DOHH2 (cell line): Measurements from ENCODE around the gene CRADD.
"Not testable (repeated sequence)": the region's sequence is repeated elsewhere in the genome, so short reads cannot be mapped to it uniquely, and the experiment has no call there.

Source experiments
- H3F3A ChIP-seq: fragments of 200-600 bp; sonication (generic), shearing (Covaris generic); 2 replicates; pipeline ENCODE4 v1.6.0; 2016; ENCODE audit warnings: antibody characterized with exemption, mild to moderate bottlenecking; ENCODE audit not compliant: control insufficient read depth, insufficient read depth
- H3K27ac ChIP-seq: fragments of 200-600 bp; sonication (generic); 2 replicates; pipeline ENCODE4 v1.5.1; 2014; ENCODE audit warnings: low read depth, mild to moderate bottlenecking, low read length, moderate library complexity
- H3K27me3 ChIP-seq: fragments of 200-600 bp; sonication (generic); 2 replicates; pipeline ENCODE4 v1.6.1; 2014; ENCODE audit warnings: mild to moderate bottlenecking, low read length, mixed read lengths; ENCODE audit not compliant: control insufficient read depth
- H3K36me3 ChIP-seq: fragments of 200-600 bp; sonication (generic); 2 replicates; pipeline ENCODE4 v1.6.1; 2014; ENCODE audit warnings: mild to moderate bottlenecking, low read length, moderate library complexity, mixed read lengths; ENCODE audit not compliant: control insufficient read depth
- H3K4me1 ChIP-seq: fragments of 200-600 bp; sonication (generic); 2 replicates; pipeline ENCODE4 v1.6.1; 2014; ENCODE audit warnings: mild to moderate bottlenecking, low read length, mixed read lengths; ENCODE audit not compliant: control insufficient read depth
- H3K4me2 ChIP-seq: fragments of 200-600 bp; sonication (generic); 2 replicates; pipeline ENCODE4 v1.6.0; 2014; ENCODE audit warnings: mild to moderate bottlenecking, low read length, moderate library complexity
- H3K4me3 ChIP-seq: fragments of 200-600 bp; sonication (generic); 2 replicates; pipeline ENCODE4 v1.5.1; 2014; ENCODE audit warnings: mild to moderate bottlenecking, low read length, mixed read lengths
- H3K79me2 ChIP-seq: fragments of 200-600 bp; sonication (generic); 2 replicates; pipeline ENCODE4 v1.6.1; 2014; ENCODE audit warnings: mild to moderate bottlenecking, low read length, mixed read lengths; ENCODE audit not compliant: control insufficient read depth
- H3K9me2 ChIP-seq: fragments of 200-600 bp; sonication (generic); replicated peaks from 2 replicates; pipeline ENCODE4 v1.6.1; 2014; ENCODE audit warnings: mild to moderate bottlenecking, low read length, mixed read lengths; ENCODE audit not compliant: control insufficient read depth
- H3K9me3 ChIP-seq: fragments of 200-600 bp; sonication (generic); 2 replicates; pipeline ENCODE4 v1.6.1; 2014; ENCODE audit warnings: antibody characterized with exemption, low read length, mixed read lengths; ENCODE audit not compliant: control insufficient read depth, insufficient read depth
- H4K20me1 ChIP-seq: fragments of 200-600 bp; sonication (generic); 2 replicates; pipeline ENCODE4 v1.6.0; 2014; ENCODE audit warnings: low read depth, mild to moderate bottlenecking, antibody characterized with exemption, low read length, moderate library complexity; ENCODE audit not compliant: control insufficient read depth, insufficient read depth
- EZH2phosphoT487 ChIP-seq: fragments of 200-600 bp; sonication (generic); IDR thresholded peaks from 2 replicates; pipeline ENCODE4 v1.6.1; 2017; ENCODE audit warnings: borderline replicate concordance, mild to moderate bottlenecking, antibody characterized with exemption, low read length, moderate library complexity, mixed read lengths
- TF ChIP-seq, protein P1 (sequence below): fragments of 200-600 bp; sonication (generic); IDR thresholded peaks from one replicate; pipeline ENCODE4 v1.5.1; 2014; ENCODE audit warnings: antibody characterized with exemption, mild to moderate bottlenecking, low read depth, low read length; ENCODE audit not compliant: poor library complexity, severe bottlenecking

Gene CRADD

DNA sequence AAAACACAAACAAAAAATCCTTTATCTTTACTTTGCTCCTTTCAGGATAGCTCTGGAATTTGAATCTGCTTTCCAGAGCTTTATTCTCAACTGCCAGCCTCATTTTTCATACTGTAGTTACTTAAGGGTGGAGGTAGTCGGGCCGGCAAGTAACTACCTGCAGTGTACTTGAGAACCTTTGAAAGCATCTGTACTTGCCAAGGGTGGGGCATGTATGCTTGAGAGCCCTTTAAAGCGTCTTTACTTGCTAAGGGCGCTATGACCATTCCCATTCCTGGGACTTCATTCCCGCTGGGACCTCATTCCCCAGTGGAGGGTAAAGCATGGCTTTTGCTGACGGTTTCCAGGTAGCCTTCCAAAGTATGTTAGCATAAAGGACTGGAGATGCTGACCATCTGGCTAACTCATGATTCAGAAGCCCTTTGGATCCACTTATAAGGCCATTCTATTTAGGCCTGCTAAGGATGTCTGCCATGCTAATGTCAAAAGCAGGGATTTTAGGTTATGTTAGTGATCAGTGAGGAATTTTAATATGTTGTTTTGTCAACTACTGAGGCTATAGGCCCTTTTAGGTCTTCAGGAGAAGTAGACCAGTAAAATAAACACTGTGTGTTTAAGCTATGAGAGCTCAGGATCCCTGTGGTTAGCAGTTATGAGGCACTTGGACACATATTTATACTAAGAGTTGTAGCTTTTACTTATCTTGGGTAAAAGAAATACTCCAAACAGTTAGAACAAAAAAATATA is 74.9 kb downstream of the CRADD start:
- Histone ChIP-seq H3K79me2 (no peaks in the 10 kb centered on the region), H3K4me2 (no peak overlapping the region), H3K4me3 (no peak overlapping the region), H3K27me3 (no peaks in the 10 kb centered on the region), H3K9me2 (no peaks in the 10 kb centered on the region), H3K9me3 (0 out of 2 replicates have a peak, but pooled peaks cover 4% of the 10 kb centered on the region), H3K36me3 (no peaks in the 10 kb centered on the region), H3K4me1 (no peaks in the 10 kb centered on the region), H3K27ac (no peak overlapping the region), H3F3A (no peaks in the 10 kb centered on the region), H4K20me1 (no peaks in the 10 kb centered on the region)
- no peak for TF ChIP-seq EZH2phosphoT487
- TF ChIP-seq, protein P1, sequence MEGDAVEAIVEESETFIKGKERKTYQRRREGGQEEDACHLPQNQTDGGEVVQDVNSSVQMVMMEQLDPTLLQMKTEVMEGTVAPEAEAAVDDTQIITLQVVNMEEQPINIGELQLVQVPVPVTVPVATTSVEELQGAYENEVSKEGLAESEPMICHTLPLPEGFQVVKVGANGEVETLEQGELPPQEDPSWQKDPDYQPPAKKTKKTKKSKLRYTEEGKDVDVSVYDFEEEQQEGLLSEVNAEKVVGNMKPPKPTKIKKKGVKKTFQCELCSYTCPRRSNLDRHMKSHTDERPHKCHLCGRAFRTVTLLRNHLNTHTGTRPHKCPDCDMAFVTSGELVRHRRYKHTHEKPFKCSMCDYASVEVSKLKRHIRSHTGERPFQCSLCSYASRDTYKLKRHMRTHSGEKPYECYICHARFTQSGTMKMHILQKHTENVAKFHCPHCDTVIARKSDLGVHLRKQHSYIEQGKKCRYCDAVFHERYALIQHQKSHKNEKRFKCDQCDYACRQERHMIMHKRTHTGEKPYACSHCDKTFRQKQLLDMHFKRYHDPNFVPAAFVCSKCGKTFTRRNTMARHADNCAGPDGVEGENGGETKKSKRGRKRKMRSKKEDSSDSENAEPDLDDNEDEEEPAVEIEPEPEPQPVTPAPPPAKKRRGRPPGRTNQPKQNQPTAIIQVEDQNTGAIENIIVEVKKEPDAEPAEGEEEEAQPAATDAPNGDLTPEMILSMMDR, result no peak

DNA sequence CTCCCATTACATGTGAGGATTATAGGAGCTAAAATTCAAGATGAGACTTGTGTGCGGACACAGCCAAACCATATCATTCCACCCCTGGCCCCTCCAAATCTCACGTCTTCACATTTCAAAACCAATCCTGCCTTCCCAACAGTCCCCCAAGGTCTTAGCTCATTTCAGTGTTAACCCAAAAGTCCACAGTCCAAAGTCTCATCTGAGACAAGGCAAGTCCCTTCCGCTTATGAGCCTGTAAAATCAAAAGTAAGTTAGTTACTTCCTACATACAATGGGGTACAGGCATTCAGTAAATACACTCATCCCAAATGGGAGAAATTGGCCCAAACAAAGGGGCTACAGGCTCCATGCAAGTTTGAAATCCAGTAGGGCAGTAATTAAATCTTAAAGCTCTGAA is 76.1 kb downstream of the CRADD start:
- no peak overlapping the region for H3K4me2 ChIP-seq
- no peaks in the 10 kb centered on the region for H3K4me1 ChIP-seq
- H4K20me1 ChIP-seq, result no peaks in the 10 kb centered on the region
- H3K4me3 ChIP-seq, result no peak overlapping the region
- H3K9me2 ChIP-seq, result no peaks in the 10 kb centered on the region
- H3K79me2 ChIP-seq, result no peaks in the 10 kb centered on the region
- H3F3A ChIP-seq, result no peaks in the 10 kb centered on the region
- 0 out of 2 replicates have a peak, but pooled peaks cover 4% of the 10 kb centered on the region for H3K9me3 ChIP-seq
- no peak for TF ChIP-seq EZH2phosphoT487
- TF ChIP-seq, protein P1, result no peak
- H3K27me3 ChIP-seq, result no peaks in the 10 kb centered on the region
- no peak overlapping the region for H3K27ac ChIP-seq
- H3K36me3 ChIP-seq, result no peaks in the 10 kb centered on the region

DNA sequence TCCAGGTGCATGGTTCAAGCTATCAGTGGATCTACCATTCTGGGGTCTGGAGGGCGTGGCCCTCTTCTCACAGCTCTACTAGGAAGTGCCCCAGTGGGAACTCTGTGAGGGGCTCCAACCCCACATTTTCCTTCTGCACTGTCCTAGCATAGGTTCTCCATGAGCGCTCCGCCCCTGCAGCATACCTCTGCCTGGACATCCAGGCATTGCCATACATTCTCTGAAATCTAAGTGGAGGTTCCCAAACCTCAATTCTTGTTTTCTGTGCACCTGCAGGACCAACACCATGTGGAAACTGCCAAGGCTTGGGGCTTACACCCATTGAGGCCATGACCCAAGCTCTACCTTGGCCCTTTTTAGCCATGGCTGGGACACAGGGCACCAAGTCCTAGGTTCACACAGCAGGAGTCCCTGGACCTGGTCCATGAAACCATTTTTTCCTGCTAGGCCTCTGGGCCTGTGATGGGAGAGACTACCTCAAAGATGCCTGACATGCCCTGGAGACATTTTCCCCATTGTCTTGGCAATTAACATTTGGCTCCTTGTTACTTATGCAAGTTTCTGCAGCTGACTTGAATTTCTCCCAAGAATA is 76.8 kb downstream of the CRADD start:
- no peaks in the 10 kb centered on the region for H3K79me2 ChIP-seq
- TF ChIP-seq EZH2phosphoT487, result no peak
- TF ChIP-seq, protein P1, result no peak
- no peak overlapping the region for H3K27ac ChIP-seq

DNA sequence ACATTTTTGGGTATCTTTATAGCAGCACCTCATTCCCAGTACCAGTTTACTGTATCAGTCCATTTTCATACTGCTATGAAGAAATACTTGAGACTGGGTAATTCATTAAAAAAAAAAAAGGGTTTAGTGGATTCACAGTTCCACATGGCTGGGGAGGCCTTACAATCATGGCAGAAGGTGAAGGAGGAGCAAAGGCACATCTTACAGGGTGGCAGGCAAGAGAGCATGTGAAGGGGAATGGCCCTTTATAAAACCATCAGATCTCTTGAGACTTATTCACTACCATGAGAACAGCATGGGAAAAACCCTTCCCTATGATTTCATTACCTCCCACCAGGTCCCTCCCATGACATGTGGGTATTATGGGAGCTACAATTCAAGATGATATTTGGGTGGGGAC is 77.7 kb downstream of the CRADD start:
- not testable (repeated sequence) for H3K36me3 ChIP-seq, H3K4me1 ChIP-seq, H3F3A ChIP-seq, H3K4me3 ChIP-seq, H3K79me2 ChIP-seq, H3K4me2 ChIP-seq, H4K20me1 ChIP-seq, H3K27ac ChIP-seq, H3K27me3 ChIP-seq, H3K9me2 ChIP-seq, H3K9me3 ChIP-seq

More for the DNA sequence above, 76.8 kb downstream of the CRADD start:
- no peaks in the 10 kb centered on the region for H3K36me3 ChIP-seq
- no peak overlapping the region for H3K4me3 ChIP-seq
- no peaks in the 10 kb centered on the region for H4K20me1 ChIP-seq
- no peaks in the 10 kb centered on the region for H3F3A ChIP-seq
- H3K9me3 ChIP-seq, result 0 out of 2 replicates have a peak, but pooled peaks cover 4% of the 10 kb centered on the region
- H3K4me2 ChIP-seq, result no peak overlapping the region
- H3K9me2 ChIP-seq, result no peaks in the 10 kb centered on the region
- H3K27me3 ChIP-seq, result no peaks in the 10 kb centered on the region
- H3K4me1 ChIP-seq, result no peaks in the 10 kb centered on the region
